Uterus (tissue), 4 donors: ENCODE data around the gene CPED1. TPM values are rescaled to one million over a fixed set of nuclear protein-coding genes. Genes with fewer than 3 reads are reported as not detected.

Source experiments
- DNase-seq, 2 donors: peaks; one replicate each; pipeline ENCODE4 v3.0.0-alpha.2; 2019 to 2020
- H3K27ac ChIP-seq, 2 donors: fragments of 200-600 bp; sonication (generic); 1 replicate in 1 of 2; 2 replicates in 1 of 2; pipeline ENCODE4 v1.5.1; 2016 to 2018
- H3K27me3 ChIP-seq, 2 donors: fragments of 200-600 bp; sonication (generic); one replicate each; pipeline ENCODE4 v1.5.1; 2018 to 2019; ENCODE audit warnings: control low read depth in 1 of 2
- H3K36me3 ChIP-seq, 2 donors: fragments of 200-600 bp; sonication (generic); one replicate each; pipeline ENCODE4 v1.5.1; 2019; ENCODE audit warnings: control low read depth in 1 of 2
- H3K4me1 ChIP-seq, 2 donors: fragments of 200-600 bp; sonication (generic); one replicate each; pipeline ENCODE4 v1.5.1; 2018 to 2019; ENCODE audit warnings: control low read depth in 1 of 2
- H3K4me3 ChIP-seq, 2 donors: fragments of 200-600 bp; sonication (generic); 1 replicate in 1 of 2; 2 replicates in 1 of 2; pipeline ENCODE4 v1.5.1; 2018 to 2019; ENCODE audit warnings: mild to moderate bottlenecking in 1 of 2
- H3K9me3 ChIP-seq, 2 donors: fragments of 200-600 bp; sonication (generic); one replicate each; pipeline ENCODE4 v1.5.1; 2019; ENCODE audit warnings: control low read depth in 1 of 2
- POLR2A ChIP-seq, 2 donors: fragments of 450-650 bp; IDR thresholded peaks; one replicate each; pipeline ENCODE4 v1.6.1; 2016; ENCODE audit warnings: antibody characterized with exemption in 2 of 2, mild to moderate bottlenecking in 1 of 2, moderate library complexity in 1 of 2
- intact Hi-C: fragments of 100-400 bp; cut with DNase I; formaldehyde crosslinking; loops from one replicate; pipeline ENCODE4 v1.15.1; 2023; ENCODE audit warnings: low total_unique reads
- small RNA-seq: library from RNA; depleted of rRNA; stranded (forward); fragments of <200 nt; gene quantifications from one replicate; pipeline ENCODE3, GENCODE V24; 2016
- total RNA-seq, 4 donors: library from RNA; depleted of rRNA in 3 of 4; stranded (reverse); fragments of >200 nt in 3 of 4; gene quantifications; one replicate each; pipeline versions ENCODE4 v1.1.0 to v1.2.4, GENCODE V29; 2014 to 2023
- TF ChIP-seq, protein P1 (sequence below), 4 experiments: fragments of 200-600 bp in 2 of 4; fragments of 450-650 bp in 2 of 4; sonication (generic) in 2 of 4; IDR thresholded peaks; one replicate each; pipeline ENCODE4 v1.5.1; 2016 to 2019; ENCODE audit warnings: antibody characterized with exemption in 4 of 4, mild to moderate bottlenecking in 2 of 4, moderate library complexity in 1 of 4
- donor health status: DM: yes; HTN: yes; CAD: no.

CPED1 gene
- total RNA-seq, 4 donors from 2014 or later, result 47.4 to 194 (median 59.2) TPM

GRCh38 chr7:121343302-121343701, 354.8 kb downstream of the CPED1 start:
- no peak for TF ChIP-seq POLR2A (IDR thresholded peaks at IDR 0.05)
- TF ChIP-seq, protein P1, sequence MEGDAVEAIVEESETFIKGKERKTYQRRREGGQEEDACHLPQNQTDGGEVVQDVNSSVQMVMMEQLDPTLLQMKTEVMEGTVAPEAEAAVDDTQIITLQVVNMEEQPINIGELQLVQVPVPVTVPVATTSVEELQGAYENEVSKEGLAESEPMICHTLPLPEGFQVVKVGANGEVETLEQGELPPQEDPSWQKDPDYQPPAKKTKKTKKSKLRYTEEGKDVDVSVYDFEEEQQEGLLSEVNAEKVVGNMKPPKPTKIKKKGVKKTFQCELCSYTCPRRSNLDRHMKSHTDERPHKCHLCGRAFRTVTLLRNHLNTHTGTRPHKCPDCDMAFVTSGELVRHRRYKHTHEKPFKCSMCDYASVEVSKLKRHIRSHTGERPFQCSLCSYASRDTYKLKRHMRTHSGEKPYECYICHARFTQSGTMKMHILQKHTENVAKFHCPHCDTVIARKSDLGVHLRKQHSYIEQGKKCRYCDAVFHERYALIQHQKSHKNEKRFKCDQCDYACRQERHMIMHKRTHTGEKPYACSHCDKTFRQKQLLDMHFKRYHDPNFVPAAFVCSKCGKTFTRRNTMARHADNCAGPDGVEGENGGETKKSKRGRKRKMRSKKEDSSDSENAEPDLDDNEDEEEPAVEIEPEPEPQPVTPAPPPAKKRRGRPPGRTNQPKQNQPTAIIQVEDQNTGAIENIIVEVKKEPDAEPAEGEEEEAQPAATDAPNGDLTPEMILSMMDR (IDR thresholded peaks at IDR 0.05), result no peak
- no peaks in the 10 kb centered on the region for H3K27me3 ChIP-seq
- H3K4me3 ChIP-seq, result no peak overlapping the region
- no peaks in the 10 kb centered on the region for H3K4me1 ChIP-seq
- no peak overlapping the region for H3K27ac ChIP-seq
- H3K36me3 ChIP-seq, result no peaks in the 10 kb centered on the region
- DNase-seq, result no peak
- no peaks in the 10 kb centered on the region for H3K9me3 ChIP-seq
- intact Hi-C loops, result loop anchor here (10.0 kb wide), 1 partner anchor 909 kb away; no protein-coding TSS in a partner anchor

- intact Hi-C loops, result loop anchor here (10.0 kb wide), 1 partner anchor 909 kb away; no protein-coding TSS in a partner anchor
- H3K4me3 ChIP-seq, result no peak overlapping the region
- no peak for TF ChIP-seq POLR2A (IDR thresholded peaks at IDR 0.05)
- TF ChIP-seq, protein P1 (IDR thresholded peaks at IDR 0.05), result no peak
- no peaks in the 10 kb centered on the region for H3K9me3 ChIP-seq
- no peak overlapping the region for H3K27ac ChIP-seq
- DNase-seq, result no peak
- no peaks in the 10 kb centered on the region for H3K27me3 ChIP-seq
- no peaks in the 10 kb centered on the region for H3K4me1 ChIP-seq
- no peaks in the 10 kb centered on the region for H3K36me3 ChIP-seq
Observed at GRCh38 chr7:121344093-121344492, 355.6 kb downstream of the CPED1 start.

DNA sequence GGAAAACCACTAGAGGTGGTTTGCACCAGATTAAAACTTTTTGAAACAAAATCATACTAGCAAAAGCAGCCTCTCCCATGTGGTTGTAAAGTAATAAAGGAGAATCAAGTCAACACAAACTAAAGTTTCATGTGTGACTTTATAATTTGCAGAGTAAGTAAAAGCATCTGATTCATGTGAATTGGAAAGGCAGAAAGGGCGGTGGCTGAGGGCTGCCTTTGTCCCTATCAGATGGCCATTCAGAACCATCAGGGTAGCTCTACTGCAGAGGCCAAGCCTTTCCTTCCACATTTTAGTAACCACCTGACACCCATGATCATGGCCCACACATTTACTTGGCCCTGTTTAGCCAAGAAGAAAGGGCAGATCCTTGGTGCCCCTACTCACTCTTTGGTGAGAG, 356.0 kb downstream of the CPED1 start:
- Histone ChIP-seq H3K27ac (no peak overlapping the region), H3K9me3 (no peaks in the 10 kb centered on the region), H3K4me3 (no peak overlapping the region), H3K36me3 (no peaks in the 10 kb centered on the region), H3K4me1 (no peaks in the 10 kb centered on the region), H3K27me3 (no peaks in the 10 kb centered on the region)
- intact Hi-C loops, result loop anchor here (10.0 kb wide), 1 partner anchor 910 kb away; no protein-coding TSS in a partner anchor
- no peak for TF ChIP-seq POLR2A (IDR thresholded peaks at IDR 0.05)
- TF ChIP-seq, protein P1 (IDR thresholded peaks at IDR 0.05), result no peak
- no peak for DNase-seq

Small RNAs within 50 kb of the gene (small RNA-seq; reads per million reads assigned to genes)
- gene HMGN1P18 (not detected), gene RNA5SP240 (not detected), gene RNA5SP241 (not detected), gene RNU6-517P (not detected)

Other genes starting within 250 kb of the CPED1 start
- 10 to 100 TPM in 2 of 4 donors, 1 to 10 TPM in 2; 3.1 to 18.8 (median 11.8) TPM for gene TSPAN12, start 130.6 kb upstream of the CPED1 start, total RNA-seq
- 10 to 100 TPM; 16.4 to 37.7 (median 21.3) TPM for gene ING3, start 37.9 kb upstream of the CPED1 start, total RNA-seq